ENCODE measurements around the gene MYOT.

The MYOT gene

GRCh38 chr5:137896560-137896959 lies 28.9 kb downstream of the MYOT start:
- no peak overlapping the region for H3K4me3 Mint-ChIP-seq
- ATAC-seq (replicated peaks), result no peak
- H3K36me3 Mint-ChIP-seq (ENCODE audit: insufficient read depth), result no peaks in the 10 kb centered on the region
- DNase-seq, result no peak
- H3K4me1 Mint-ChIP-seq (ENCODE audit: low read depth in 2 of 2), result no peaks in the 10 kb centered on the region
- peaks cover 13 to 33% of the 10 kb centered on the region in 2 donors for H3K27me3 Mint-ChIP-seq
- H3K9me3 Mint-ChIP-seq, result no peaks in the 10 kb centered on the region
- no peak overlapping the region for H3K27ac Mint-ChIP-seq

- H3K9me3 Mint-ChIP-seq, result no peaks in the 10 kb centered on the region
- H3K27ac Mint-ChIP-seq, result no peak overlapping the region
- no peaks in the 10 kb centered on the region for H3K36me3 Mint-ChIP-seq (ENCODE audit: insufficient read depth)
- ATAC-seq (replicated peaks), result no peak
- H3K4me1 Mint-ChIP-seq (ENCODE audit: low read depth in 2 of 2), result no peaks in the 10 kb centered on the region
- peaks cover 5 to 43% of the 10 kb centered on the region in 2 donors for H3K27me3 Mint-ChIP-seq
- no peak overlapping the region for H3K4me3 Mint-ChIP-seq
- DNase-seq, result no peak
Observed at GRCh38 chr5:137899493-137899892, 31.8 kb downstream of the MYOT start.

DNA sequence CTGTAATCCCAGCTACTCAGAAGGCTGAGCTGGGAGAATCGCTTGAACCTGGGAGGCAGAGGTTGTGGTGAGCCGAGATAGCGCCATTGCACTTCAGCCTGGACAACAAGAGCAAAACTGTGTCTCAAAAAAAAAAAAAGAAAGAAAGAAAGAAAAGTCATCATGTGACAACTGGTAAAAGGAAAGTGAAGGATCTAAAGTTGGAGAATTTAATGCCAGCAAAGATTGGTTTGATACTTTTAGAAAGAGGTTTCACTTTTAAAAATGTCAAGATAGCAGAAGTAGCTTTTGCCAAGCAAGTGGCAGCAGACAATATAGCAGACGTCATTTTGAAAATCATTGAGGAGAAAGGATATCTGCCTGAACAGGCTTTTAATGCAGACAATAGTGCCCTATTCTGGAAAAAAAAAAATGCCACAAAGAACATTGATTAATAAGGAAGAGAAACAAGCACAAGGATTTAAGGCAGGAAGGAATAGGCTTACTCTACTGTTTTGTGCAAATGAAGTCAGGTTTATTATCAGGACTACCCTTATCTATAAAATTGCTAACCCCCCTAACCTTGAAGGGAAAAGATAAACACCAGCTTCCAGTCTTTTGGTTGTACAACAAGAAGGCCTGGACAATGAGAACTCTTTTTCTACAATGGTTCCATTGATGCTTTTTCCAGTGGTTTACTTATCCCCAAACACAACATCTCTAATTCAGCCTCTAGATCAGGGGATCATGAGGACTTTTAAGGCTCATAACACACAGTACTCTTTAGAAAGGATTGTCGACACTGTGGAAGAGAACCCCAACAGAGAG lies 33.6 kb downstream of the MYOT start:
- Mint-ChIP-seq H3K4me3 (no peak overlapping the region), H3K27ac (no peak overlapping the region)
- no peak for ATAC-seq (replicated peaks)

GRCh38 chr5:137902408-137903133 lies 34.9 kb downstream of the MYOT start:
- H3K9me3 Mint-ChIP-seq, result no peaks in the 10 kb centered on the region
- no peaks in the 10 kb centered on the region for H3K36me3 Mint-ChIP-seq (ENCODE audit: insufficient read depth)
- no peak overlapping the region for H3K27ac Mint-ChIP-seq
- H3K27me3 Mint-ChIP-seq, result peaks cover 5 to 35% of the 10 kb centered on the region in 2 donors
- ATAC-seq (replicated peaks) (no peak), DNase-seq (no peak)
- no peak overlapping the region for H3K4me3 Mint-ChIP-seq
- H3K4me1 Mint-ChIP-seq (ENCODE audit: low read depth in 2 of 2), result no peaks in the 10 kb centered on the region

More for the DNA sequence above, 33.6 kb downstream of the MYOT start:
- H3K4me1 Mint-ChIP-seq (ENCODE audit: low read depth in 2 of 2), result no peaks in the 10 kb centered on the region
- no peaks in the 10 kb centered on the region for H3K9me3 Mint-ChIP-seq
- H3K36me3 Mint-ChIP-seq (ENCODE audit: insufficient read depth), result no peaks in the 10 kb centered on the region
- H3K27me3 Mint-ChIP-seq, result peaks cover 5 to 35% of the 10 kb centered on the region in 2 donors
- no peak for DNase-seq

- ATAC-seq (replicated peaks) (no peak), DNase-seq (no peak)
- Mint-ChIP-seq H3K27ac (no peak overlapping the region), H3K4me3 (no peak overlapping the region), H3K4me1 (ENCODE audit: low read depth in 2 of 2) (no peaks in the 10 kb centered on the region), H3K36me3 (ENCODE audit: insufficient read depth) (no peaks in the 10 kb centered on the region), H3K9me3 (peaks cover 1 to 12% of the 10 kb centered on the region in 2 donors), H3K27me3 (peaks cover 7 to 14% of the 10 kb centered on the region in 2 donors)
Observed at GRCh38 chr5:137914758-137915157, 47.1 kb downstream of the MYOT start.

- Mint-ChIP-seq H3K27me3 (peaks cover 0 to 7% of the 10 kb centered on the region in 2 donors), H3K36me3 (ENCODE audit: insufficient read depth) (no peaks in the 10 kb centered on the region), H3K9me3 (peaks cover 1 to 12% of the 10 kb centered on the region in 2 donors), H3K4me1 (ENCODE audit: low read depth in 2 of 2) (no peaks in the 10 kb centered on the region), H3K4me3 (no peak overlapping the region), H3K27ac (no peak overlapping the region)
- ATAC-seq (replicated peaks) (no peak), DNase-seq (no peak)
Observed at GRCh38 chr5:137916923-137917322, 49.3 kb downstream of the MYOT start.

GRCh38 chr5:137921931-137922330 lies 54.3 kb downstream of the MYOT start:
- Mint-ChIP-seq H3K4me3 (no peak overlapping the region), H3K4me1 (ENCODE audit: low read depth in 2 of 2) (no peaks in the 10 kb centered on the region), H3K27ac (no peak overlapping the region), H3K36me3 (ENCODE audit: insufficient read depth) (peaks cover 6% of the 10 kb centered on the region), H3K27me3 (peaks cover 0 to 5% of the 10 kb centered on the region in 2 donors), H3K9me3 (peaks cover 1 to 9% of the 10 kb centered on the region in 2 donors)
- DNase-seq (no peak), ATAC-seq (replicated peaks) (no peak)

DNA sequence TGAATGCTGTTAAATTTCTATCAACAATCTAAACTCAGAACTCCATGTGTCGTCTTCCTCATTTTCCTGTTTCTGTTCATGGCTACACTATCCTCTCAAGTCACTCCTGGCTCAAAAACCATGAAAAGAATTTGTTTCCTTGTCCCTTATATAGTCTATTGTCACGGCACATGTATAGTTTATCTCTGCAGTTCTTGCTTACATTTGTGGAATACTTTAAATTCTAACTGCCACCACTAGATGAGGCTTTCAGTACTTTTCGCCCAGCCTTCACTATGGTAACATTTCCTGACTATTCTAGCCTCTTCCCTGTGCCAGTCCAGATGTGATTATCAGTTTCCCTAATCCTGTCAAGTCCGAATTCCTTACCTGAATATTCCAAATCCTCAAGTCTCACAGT lies 56.2 kb downstream of the MYOT start:
- Mint-ChIP-seq H3K27ac (no peak overlapping the region), H3K27me3 (no peaks in the 10 kb centered on the region), H3K4me1 (ENCODE audit: low read depth in 2 of 2) (no peaks in the 10 kb centered on the region), H3K36me3 (ENCODE audit: insufficient read depth) (peaks cover 12% of the 10 kb centered on the region), H3K4me3 (no peak overlapping the region), H3K9me3 (no peaks in the 10 kb centered on the region)
- DNase-seq (no peak), ATAC-seq (replicated peaks) (no peak)

DNA sequence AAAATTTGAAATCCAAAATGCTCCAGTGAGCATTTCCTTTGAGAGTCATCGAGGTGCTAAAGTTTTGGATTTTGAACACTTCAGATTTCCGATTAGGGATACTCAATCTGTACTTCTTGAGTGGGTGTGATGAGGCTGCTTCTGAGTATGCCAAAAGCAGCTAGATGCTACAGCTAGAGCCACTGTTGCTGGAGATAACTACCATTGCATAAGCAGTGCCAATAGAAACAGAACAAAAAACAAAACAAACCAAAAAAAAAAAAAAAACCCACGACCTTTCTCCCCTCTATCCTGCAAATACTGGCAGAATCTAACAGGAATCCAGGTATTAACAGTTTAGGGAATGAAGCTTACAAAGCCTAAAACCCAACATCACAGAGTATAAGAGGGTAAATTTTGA lies 65.1 kb downstream of the MYOT start:
- H3K9me3 Mint-ChIP-seq, result no peaks in the 10 kb centered on the region
- no peak overlapping the region for H3K4me3 Mint-ChIP-seq
- ATAC-seq (replicated peaks) (no peak), DNase-seq (no peak)
- H3K36me3 Mint-ChIP-seq (ENCODE audit: insufficient read depth), result peaks cover 15% of the 10 kb centered on the region
- H3K4me1 Mint-ChIP-seq (ENCODE audit: low read depth in 2 of 2), result peaks cover 0 to 10% of the 10 kb centered on the region in 2 donors
- H3K27me3 Mint-ChIP-seq, result no peaks in the 10 kb centered on the region
- H3K27ac Mint-ChIP-seq, result no peak overlapping the region

DNA sequence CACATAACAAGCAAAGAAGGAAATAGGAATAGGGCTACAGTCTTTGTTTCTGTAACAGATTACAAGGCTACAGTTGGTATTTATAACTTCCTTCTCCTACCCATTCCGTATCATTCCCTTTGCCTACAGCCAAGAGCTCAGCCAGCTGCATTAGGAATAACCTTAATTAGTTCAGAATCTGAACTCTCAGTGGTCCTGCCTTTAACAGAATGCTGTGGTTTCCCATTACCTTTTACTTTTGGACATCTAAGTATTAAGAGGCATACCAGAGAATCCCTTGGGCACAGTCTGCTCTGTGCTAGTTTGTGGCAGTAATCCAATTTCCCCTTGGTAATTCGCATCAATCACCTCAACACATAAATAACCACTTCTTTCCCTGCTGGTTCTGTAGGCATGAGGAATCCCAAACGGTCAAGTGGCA lies 65.8 kb downstream of the MYOT start:
- Mint-ChIP-seq H3K9me3 (no peaks in the 10 kb centered on the region), H3K27me3 (no peaks in the 10 kb centered on the region), H3K36me3 (ENCODE audit: insufficient read depth) (peaks cover 13% of the 10 kb centered on the region), H3K4me3 (no peak overlapping the region), H3K4me1 (ENCODE audit: low read depth in 2 of 2) (peaks cover 0 to 10% of the 10 kb centered on the region in 2 donors), H3K27ac (no peak overlapping the region)
- ATAC-seq (replicated peaks) (no peak), DNase-seq (no peak)

DNA sequence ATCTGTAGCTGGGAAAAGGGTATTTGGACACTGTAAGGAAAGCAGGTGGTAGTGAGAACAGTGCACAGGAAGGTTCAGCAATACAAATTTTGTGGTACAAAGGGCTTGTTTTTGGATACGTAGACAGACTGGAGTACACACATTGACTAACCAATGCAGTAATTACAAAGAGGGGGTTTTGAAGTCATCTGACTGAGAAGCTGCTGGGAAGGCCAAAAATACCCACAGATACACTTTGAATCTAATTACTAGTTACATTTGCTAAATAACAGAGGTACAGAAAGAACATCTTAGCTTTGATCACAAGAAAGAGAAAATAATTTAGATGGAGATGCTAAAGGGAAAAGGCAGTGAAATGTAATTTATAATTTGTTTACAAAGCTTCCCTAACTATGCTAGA lies 67.5 kb downstream of the MYOT start:
- Mint-ChIP-seq H3K27me3 (no peaks in the 10 kb centered on the region), H3K27ac (peak overlapping the region; percentile 57 to 64), H3K4me1 (ENCODE audit: low read depth in 2 of 2) (peaks cover 0 to 10% of the 10 kb centered on the region in 2 donors), H3K9me3 (no peaks in the 10 kb centered on the region), H3K4me3 (no peak overlapping the region), H3K36me3 (ENCODE audit: insufficient read depth) (peaks cover 24% of the 10 kb centered on the region)
- ATAC-seq (replicated peaks) (no peak), DNase-seq (no peak)

DNA sequence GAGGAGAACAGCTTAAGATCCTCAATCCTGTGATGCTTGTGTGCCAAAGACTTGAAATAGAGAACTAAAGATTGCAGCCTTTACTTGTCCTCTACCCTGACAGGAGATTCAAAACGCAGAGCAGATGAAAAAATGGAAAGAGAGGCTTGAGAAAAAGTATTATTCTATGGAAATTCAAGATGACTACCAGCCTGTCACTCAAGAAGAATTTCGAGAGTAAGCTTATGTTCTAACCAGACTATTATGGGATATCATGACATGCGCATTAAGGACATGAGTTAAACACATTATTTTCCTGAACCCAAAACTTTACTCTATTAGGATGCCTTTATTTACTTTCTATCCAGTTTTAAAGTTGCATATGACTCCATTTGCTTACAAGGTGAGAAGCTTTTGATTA lies 68.0 kb downstream of the MYOT start:
- peaks cover 0 to 9% of the 10 kb centered on the region in 2 donors for H3K4me1 Mint-ChIP-seq (ENCODE audit: low read depth in 2 of 2)
- peak overlapping the region; percentile 57 to 64 for H3K27ac Mint-ChIP-seq
- ATAC-seq (replicated peaks) (no peak), DNase-seq (no peak)
- H3K4me3 Mint-ChIP-seq, result no peak overlapping the region
- H3K27me3 Mint-ChIP-seq, result no peaks in the 10 kb centered on the region
- peaks cover 25% of the 10 kb centered on the region for H3K36me3 Mint-ChIP-seq (ENCODE audit: insufficient read depth)
- no peaks in the 10 kb centered on the region for H3K9me3 Mint-ChIP-seq

Measured in effector memory CD8-positive, alpha-beta T cell (primary cell).